Natural killer cell (primary cell): ENCODE results near the gene CRY2. TPM values are rescaled to one million over a fixed set of nuclear protein-coding genes. Genes with fewer than 3 reads are reported as not detected.

Experiments
- ATAC-seq, 3 donors: fragments of 150-1000 bp in 2 of 3; fragments of 200-7000 bp in 1 of 3; cut with Tn5 transposase; 1 replicate in 1 of 3; 2 replicates in 2 of 3; pipeline ENCODE4 v1.10.0; 2021; ENCODE audit warnings: mild to moderate bottlenecking in 2 of 3, moderate library complexity in 2 of 3
- DNase-seq, 2 donors: peaks; one replicate each; pipeline versions ENCODE4 v3.0.0 to v3.0.0-alpha.2; 2013 to 2021; ENCODE audit warnings: mixed read lengths in 1 of 2
- H3K27ac ChIP-seq: one replicate; pipeline ENCODE4 v1.5.1; 2013; ENCODE audit warnings: mild to moderate bottlenecking, low read length
- H3K27me3 ChIP-seq: one replicate; pipeline ENCODE4 v1.6.1; 2013; ENCODE audit warnings: low read length; ENCODE audit not compliant: control insufficient read depth, insufficient read depth
- H3K36me3 ChIP-seq: one replicate; pipeline ENCODE4 v1.6.1; 2013; ENCODE audit warnings: low read length; ENCODE audit not compliant: control insufficient read depth, insufficient read depth
- H3K4me1 ChIP-seq: one replicate; pipeline ENCODE4 v1.6.1; 2013; ENCODE audit warnings: low read length; ENCODE audit not compliant: control insufficient read depth, insufficient read depth
- H3K4me3 ChIP-seq: one replicate; pipeline ENCODE4 v1.5.1; 2013; ENCODE audit warnings: low read length
- H3K9me3 ChIP-seq: one replicate; pipeline ENCODE4 v1.6.1; 2013; ENCODE audit warnings: low read length; ENCODE audit not compliant: control insufficient read depth, insufficient read depth
- H3K27ac Mint-ChIP-seq, 2 donors: one replicate each; pipeline ENCODE4 v1.8.0; 2022; ENCODE audit warnings: mild to moderate bottlenecking in 2 of 2, mixed read lengths in 2 of 2, moderate library complexity in 1 of 2
- H3K27me3 Mint-ChIP-seq, 2 donors: one replicate each; pipeline ENCODE4 v1.8.0; 2022; ENCODE audit warnings: low read depth in 2 of 2, mixed read lengths in 2 of 2
- H3K36me3 Mint-ChIP-seq: one replicate; pipeline ENCODE4 v1.8.0; 2022; ENCODE audit warnings: mixed read lengths
- H3K4me1 Mint-ChIP-seq, 2 donors: one replicate each; pipeline ENCODE4 v1.8.0; 2022; ENCODE audit warnings: mixed read lengths in 2 of 2
- H3K4me3 Mint-ChIP-seq: one replicate; pipeline ENCODE4 v1.8.0; 2022; ENCODE audit warnings: mild to moderate bottlenecking, moderate library complexity, mixed read lengths
- H3K9me3 Mint-ChIP-seq, 2 donors: one replicate each; pipeline ENCODE4 v1.8.0; 2022; ENCODE audit warnings: mixed read lengths in 2 of 2
- WGBS: methylation state at CpG from one replicate; pipeline ENCODE4 v1.1.7; 2013; ENCODE audit warnings: missing lambda C conversion rate; ENCODE audit not compliant: insufficient coverage; 5-methylcytosine and 5-hydroxymethylcytosine counted together
- intact Hi-C: fragments of 100-400 bp; cut with micrococcal nuclease; formaldehyde crosslinking; loops from one replicate; pipeline ENCODE4 v1.14.2; 2022
- total RNA-seq, 4 donors: library from RNA; stranded (reverse); fragments of 120-200 nt in 1 of 4; gene quantifications; one replicate each; pipeline versions ENCODE4 v1.2.3 to v1.2.4, GENCODE V29; 2013 to 2022
- TF ChIP-seq, protein P1 (sequence below): fragments of 200-600 bp; IDR thresholded peaks from one replicate; pipeline ENCODE4 v1.8.0; 2022; ENCODE audit warnings: antibody characterized with exemption

Gene CRY2
- total RNA-seq, 3 donors from 2014 or later (not counting 1 experiment from before 2014, with no cell fraction given), result 124 to 214 (median 141) TPM

DNA sequence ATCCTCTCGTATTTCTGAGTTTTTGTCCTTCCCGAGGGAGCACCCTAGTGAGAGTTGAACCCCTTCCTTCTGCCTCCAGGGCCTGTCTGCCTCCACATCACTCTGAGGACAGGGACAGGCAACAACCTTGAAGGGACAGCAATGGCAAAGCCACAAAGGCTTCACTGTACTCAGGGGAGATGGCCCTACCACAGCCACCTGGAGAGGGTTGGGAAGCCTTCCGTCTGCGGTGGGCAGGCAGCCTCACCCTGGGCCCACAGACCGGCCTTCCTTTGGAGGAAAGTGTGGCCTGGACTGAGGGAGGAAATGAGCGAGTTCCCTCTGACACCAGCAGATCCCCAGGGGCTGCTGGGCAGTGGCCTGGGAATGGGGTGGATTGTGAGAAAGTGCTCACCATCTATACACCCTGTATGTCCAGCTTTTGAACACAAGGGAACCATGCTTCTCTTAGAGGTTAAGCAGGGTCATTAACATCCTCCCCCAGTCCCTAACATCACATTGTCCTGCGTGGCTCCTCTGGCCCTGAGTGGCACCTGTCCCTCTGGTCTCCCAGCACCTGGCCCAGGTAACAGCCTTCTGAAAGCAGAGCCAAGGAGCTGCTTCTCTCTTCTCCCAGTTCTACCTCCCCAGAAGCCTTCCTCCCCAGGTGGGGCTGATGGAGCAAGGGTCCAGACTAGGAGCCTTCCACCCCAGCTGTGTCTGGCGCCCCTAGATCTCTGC, 35.5 kb upstream of the CRY2 start:
- Mint-ChIP-seq H3K36me3 (no peaks in the 10 kb centered on the region), H3K27me3 (no peaks in the 10 kb centered on the region), H3K4me3 (no peak overlapping the region), H3K9me3 (no peaks in the 10 kb centered on the region), H3K4me1 (peaks cover 29 to 34% of the 10 kb centered on the region in 2 donors), H3K27ac (no peak overlapping the region)
- Histone ChIP-seq H3K36me3 (peaks cover 21% of the 10 kb centered on the region), H3K4me3 (no peak overlapping the region), H3K4me1 (peaks cover 18% of the 10 kb centered on the region), H3K27me3 (no peaks in the 10 kb centered on the region), H3K27ac (no peak overlapping the region), H3K9me3 (no peaks in the 10 kb centered on the region)
- ATAC-seq (no peak), DNase-seq (no peak)
- TF ChIP-seq, protein P1, sequence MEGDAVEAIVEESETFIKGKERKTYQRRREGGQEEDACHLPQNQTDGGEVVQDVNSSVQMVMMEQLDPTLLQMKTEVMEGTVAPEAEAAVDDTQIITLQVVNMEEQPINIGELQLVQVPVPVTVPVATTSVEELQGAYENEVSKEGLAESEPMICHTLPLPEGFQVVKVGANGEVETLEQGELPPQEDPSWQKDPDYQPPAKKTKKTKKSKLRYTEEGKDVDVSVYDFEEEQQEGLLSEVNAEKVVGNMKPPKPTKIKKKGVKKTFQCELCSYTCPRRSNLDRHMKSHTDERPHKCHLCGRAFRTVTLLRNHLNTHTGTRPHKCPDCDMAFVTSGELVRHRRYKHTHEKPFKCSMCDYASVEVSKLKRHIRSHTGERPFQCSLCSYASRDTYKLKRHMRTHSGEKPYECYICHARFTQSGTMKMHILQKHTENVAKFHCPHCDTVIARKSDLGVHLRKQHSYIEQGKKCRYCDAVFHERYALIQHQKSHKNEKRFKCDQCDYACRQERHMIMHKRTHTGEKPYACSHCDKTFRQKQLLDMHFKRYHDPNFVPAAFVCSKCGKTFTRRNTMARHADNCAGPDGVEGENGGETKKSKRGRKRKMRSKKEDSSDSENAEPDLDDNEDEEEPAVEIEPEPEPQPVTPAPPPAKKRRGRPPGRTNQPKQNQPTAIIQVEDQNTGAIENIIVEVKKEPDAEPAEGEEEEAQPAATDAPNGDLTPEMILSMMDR, result no peak
- 96% methylated on average over 8 of the region's 8 CpGs for WGBS
- intact Hi-C loops, result no loop called here

DNA sequence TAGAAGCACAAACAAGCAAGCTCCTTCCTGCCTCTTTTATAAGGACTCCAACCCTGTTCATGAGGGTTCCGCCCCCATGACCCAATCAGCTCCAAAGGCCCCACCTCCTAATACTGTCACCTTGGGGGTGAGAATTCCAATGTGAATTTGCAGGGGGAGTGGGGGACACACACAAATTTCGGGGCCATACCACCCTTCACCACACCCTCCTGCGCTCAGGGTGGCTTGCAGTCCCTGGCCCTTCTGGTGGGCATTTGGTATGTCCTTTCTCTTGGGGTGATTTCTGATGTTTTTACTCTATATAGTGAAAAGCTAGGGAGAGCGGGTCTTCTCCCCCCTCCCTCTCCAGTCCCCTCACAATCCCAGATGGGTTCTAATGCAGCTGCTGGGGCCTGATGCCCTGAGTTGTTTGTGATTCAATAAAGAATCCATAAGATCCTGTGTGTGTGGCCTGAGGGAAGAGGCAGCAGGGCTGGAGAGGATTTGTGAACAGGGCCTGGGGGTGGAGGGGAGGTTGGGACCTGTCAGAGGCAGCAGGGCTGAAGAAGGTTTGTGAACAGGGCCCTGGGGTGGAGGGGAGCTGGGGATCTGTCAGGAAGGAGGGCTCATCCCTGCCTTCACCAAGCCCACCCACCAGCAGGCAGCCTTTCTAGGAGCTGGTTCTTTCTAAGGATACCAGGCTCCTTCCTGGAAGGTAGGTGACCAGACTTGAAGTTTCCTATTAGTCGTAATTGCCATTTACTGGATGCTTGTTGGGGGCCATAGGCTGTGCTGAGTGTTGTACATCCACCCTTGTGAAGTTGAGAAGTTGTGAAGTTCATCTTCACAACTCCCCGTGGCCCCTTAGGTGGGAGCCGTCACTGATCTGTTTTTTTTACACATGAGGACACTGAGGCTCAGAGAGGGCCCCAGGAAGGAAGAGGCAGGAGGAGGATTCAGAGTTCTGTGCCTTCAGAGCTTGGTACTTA, 34.4 kb upstream of the CRY2 start:
- peak overlapping the region in 1 of 2 donors; percentile 31 for H3K27ac Mint-ChIP-seq
- H3K36me3 ChIP-seq, result peaks cover 21% of the 10 kb centered on the region

DNA sequence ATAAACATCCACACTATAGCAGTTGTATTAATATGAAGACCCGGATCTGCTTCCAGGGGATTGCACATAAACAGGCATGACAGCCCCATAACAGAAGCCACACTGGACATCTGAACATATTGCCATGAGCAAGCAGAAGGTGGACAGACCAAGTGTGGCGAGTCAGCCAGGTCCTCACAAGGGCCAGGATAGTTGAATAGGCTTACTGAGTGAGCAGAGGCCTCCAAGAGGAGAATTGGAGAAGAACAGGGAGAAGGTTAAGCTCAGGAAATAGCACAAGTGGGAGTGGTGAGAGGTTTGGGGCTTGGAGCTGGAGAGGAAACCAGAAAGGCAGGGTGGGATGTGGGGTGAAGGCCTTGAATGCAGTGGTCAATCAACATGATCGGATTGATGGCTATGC, 31.5 kb upstream of the CRY2 start:
- no peak overlapping the region for H3K27ac Mint-ChIP-seq
- WGBS, result 85% methylated on average over 3 of the region's 3 CpGs
- no peak overlapping the region for H3K4me3 ChIP-seq
- H3K27me3 ChIP-seq, result no peaks in the 10 kb centered on the region
- no peaks in the 10 kb centered on the region for H3K4me1 Mint-ChIP-seq
- DNase-seq (no peak), ATAC-seq (no peak)
- TF ChIP-seq, protein P1, result no peak
- H3K9me3 Mint-ChIP-seq, result no peaks in the 10 kb centered on the region
- H3K4me3 Mint-ChIP-seq, result no peak overlapping the region
- intact Hi-C loops, result no loop called here
- no peak overlapping the region for H3K27ac ChIP-seq
- H3K36me3 Mint-ChIP-seq, result no peaks in the 10 kb centered on the region
- H3K9me3 ChIP-seq, result no peaks in the 10 kb centered on the region
- no peaks in the 10 kb centered on the region for H3K4me1 ChIP-seq
- peaks cover 12% of the 10 kb centered on the region for H3K36me3 ChIP-seq
- H3K27me3 Mint-ChIP-seq, result no peaks in the 10 kb centered on the region

More for the DNA sequence above, 34.4 kb upstream of the CRY2 start:
- H3K9me3 Mint-ChIP-seq, result no peaks in the 10 kb centered on the region
- H3K27me3 Mint-ChIP-seq, result no peaks in the 10 kb centered on the region
- ATAC-seq (no peak), DNase-seq (no peak)
- Histone ChIP-seq H3K4me1 (peaks cover 6% of the 10 kb centered on the region), H3K9me3 (no peaks in the 10 kb centered on the region), H3K27ac (no peak overlapping the region), H3K4me3 (no peak overlapping the region), H3K27me3 (no peaks in the 10 kb centered on the region)
- TF ChIP-seq, protein P1, result no peak
- peaks cover 18 to 23% of the 10 kb centered on the region in 2 donors for H3K4me1 Mint-ChIP-seq
- intact Hi-C loops, result no loop called here
- no peak overlapping the region for H3K4me3 Mint-ChIP-seq
- H3K36me3 Mint-ChIP-seq, result no peaks in the 10 kb centered on the region
- 76% methylated on average over 3 of the region's 7 CpGs for WGBS
